Left lobe of liver (tissue), 2 donors: ENCODE results near the gene BCL2L15. TPM values are rescaled to one million over a fixed set of nuclear protein-coding genes. Genes with fewer than 3 reads are reported as not detected.

Source experiments
- ATAC-seq: fragments of 200-7000 bp; cut with Tn5 transposase; one replicate; pipeline ENCODE4 v1.9.1; 2020; ENCODE audit warnings: mild to moderate bottlenecking, moderate library complexity
- DNase-seq: peaks from one replicate; pipeline ENCODE4 v3.0.0-alpha.2; 2020; ENCODE audit warnings: low spot score
- total RNA-seq: library from RNA; stranded (reverse); gene quantifications from one replicate; pipeline ENCODE4 v1.2.1, GENCODE V29; 2021
- donor health status: DM: no; HTN: no; CAD: no; lungs with moderate emphysema.
- donor health status: DM: no; HTN: yes; CAD: no.

BCL2L15 gene
- 0.13 TPM for total RNA-seq

DNA sequence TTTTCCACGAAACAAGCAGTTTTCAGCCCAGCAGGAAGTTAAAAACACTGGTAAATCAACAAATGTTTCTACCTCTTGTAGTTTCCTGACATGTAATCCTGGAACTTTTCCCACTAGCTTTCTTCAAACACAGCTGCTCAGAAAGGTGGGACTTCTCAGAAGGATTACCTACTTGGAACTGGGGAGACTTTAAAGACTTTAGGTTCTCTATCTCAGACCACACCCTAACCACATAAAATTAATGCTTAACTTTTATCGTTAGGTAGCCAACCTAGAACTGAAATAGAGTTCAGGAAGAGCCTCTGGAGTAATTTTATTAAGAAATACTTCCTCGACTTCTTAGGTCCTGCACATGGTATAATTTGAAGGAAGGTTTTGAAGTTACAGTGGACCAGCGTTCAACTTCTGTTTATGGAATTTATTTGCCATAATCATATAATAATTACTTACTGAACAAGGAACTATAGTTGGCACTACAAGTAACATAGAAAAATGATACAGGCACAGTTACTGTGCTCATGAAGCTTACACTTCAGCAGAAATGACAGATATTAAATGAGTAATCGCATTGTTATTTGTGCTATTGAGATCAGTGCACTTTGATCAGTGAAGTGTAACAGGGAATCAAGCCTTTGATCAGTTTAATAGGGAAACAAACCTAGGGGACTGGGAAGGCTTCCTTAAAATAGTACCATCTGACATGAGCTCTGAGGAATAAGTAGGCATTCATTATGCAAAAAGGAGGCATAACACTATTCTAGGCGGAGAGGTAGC is at the start of gene BCL2L15:
Gene BCL2L15, minus strand, starts transcription at position 180 of the 774 bp plus-strand sequence. CDS start 206 bp downstream, outside the sequence.
- DNase-seq (no peak), ATAC-seq (no peak)

DNA sequence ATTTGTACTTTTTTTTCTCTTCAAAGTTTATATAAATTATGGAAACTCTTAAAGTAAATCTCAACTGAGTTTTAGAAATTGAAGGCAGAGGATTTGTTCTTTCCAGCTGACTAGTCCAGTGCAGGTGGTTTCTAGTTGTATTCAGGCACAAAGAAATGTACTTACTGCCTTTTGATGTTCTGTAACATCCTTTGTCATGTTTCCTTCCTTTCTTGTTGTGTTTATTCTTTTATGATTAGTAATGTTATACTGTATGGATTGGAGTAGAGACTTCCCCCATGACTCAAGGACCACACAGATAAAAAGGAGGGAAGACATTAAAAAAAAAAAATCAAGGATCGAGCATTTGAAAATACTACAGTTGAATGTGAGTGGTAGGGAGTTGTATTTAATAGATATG is 49.8 kb upstream of the BCL2L15 start:
- ATAC-seq (no peak), DNase-seq (no peak)

DNA sequence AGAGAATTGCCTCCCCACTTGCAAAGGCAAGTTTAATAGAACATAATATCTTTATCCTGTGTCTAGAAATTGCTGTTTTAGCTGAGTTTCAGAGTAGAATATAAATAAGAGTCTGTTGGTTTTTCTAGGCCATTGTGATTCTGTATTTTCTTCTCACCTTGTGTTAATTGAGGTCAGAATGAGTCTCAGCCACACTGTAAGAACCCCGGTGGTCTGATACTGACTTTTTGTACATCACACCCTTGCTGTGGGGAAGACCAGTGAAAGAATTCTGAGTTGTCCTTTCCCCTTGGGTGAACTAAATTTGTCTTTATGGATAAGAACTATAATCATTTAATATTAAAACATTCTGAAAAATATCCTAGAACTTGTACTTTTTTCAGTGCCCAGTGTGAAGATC is 48.6 kb upstream of the BCL2L15 start:
- ATAC-seq, result no peak
- DNase-seq, result no peak

DNA sequence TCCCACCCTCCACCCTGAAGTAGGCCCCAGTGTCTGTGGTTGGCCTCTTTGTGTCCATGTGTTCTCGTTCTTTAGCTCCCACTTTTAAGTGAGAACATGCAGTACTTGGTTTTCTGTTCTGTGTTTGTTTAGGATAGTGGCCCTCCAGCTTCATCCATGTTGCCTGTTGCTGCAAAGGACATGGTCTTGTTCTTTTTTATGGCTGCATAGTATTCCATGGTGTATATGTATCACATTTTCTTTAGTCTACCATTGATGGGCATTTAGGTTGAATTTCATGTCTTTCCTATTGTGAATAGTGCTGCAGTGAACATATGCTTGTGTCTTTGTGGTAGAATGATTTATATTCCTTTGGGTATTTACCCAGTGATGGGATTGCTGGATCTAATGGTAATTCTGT is 47.8 kb upstream of the BCL2L15 start:
- DNase-seq (no peak), ATAC-seq (no peak)

DNA sequence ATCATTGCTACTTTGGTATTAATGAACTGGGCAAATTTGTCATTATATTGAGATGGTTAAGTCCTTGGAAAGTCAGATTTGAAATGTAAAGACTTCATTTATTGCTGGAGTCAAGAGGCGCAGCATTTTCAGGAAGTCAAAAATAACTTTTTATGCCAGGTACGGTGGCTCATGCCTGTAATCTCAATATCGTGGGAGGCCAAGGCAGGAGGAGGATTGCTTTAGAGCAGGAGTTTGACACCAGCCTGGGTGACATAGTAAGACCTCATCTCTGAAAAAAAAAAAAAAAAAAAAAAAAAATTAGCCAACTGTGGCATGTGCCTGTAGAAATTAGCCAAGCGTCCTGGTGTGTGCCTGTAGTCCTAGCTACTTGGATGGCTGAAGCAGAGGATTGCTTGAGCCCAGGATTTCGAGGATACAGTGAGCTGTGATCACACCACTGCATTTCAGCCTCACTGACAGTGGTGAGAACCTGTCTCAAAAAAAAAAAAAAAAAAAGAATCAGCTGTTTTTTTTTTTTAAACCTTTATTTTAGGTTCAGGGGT is 47.2 kb upstream of the BCL2L15 start:
- ATAC-seq (no peak), DNase-seq (no peak)

DNA sequence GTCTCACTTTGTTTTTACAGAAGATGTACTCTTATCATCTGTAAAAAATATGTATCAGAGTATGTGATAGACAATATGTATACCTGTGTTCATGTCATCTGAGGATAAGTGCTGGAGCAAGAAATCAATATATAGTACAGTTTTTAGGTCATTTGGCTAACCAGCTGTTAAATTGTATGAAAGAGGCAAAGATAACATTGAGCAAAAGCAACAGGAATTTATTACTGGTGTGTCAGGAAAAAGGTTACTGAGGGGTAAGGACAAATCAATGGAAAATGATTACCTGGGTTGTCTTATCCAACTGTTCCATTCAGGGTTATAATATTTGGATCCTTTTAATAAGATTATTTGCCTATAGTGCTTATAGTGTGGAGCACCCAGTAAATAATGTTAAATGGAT is 46.6 kb upstream of the BCL2L15 start:
- no peak for DNase-seq

DNA sequence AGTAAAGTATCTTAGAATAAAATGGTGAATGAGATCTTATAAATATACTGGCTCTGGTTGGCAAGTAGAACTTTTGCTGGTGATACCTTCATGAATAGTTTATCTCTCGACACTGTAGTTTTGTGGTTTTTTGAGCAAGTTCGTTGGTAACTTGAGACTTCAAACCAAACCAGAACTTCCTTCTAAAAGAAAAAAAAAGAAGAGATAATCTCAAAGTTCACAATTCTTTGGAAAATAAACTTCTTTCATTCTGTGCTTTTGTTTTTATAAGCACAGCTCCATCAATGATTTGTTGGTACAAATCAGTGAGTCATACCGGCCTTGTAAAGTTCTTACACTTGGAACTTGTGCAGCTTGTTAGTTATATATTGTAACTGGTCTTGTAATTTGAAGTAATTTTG is 44.1 kb upstream of the BCL2L15 start:
- DNase-seq (no peak), ATAC-seq (no peak)

More for the DNA sequence above, 46.6 kb upstream of the BCL2L15 start:
- no peak for ATAC-seq

DNA sequence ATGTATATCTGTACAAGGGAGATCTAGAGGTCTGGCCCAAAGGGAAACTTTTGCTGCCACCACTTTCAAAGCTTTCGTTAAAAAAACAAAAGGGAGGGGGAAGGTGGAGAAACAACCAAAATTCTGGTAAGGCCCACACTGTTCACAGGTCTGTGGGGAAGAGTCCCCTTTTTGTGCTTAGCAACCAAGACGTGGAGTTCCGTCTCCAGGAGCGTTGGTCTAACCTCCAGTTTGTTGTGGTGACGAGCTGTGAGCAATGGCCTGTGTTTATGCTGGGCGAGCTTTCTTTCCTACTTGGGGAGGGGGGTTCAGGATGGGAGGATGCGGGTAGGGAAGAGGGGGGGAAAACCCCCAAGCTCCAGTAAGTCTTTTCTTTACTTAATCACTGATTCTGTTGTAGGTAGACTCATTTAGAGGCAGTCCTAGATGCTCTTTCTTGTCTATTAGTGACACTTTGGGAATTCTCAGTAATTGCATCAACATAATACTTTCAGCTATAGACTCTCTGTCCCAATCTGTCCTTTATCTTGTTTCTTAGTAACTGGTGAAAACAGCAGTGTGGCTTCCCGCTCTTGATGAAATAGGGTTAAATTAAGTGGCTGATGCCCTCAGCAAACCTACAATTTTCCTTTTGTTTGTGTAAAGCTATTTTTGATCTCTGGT is 43.2 kb upstream of the BCL2L15 start:
- DNase-seq, result no peak
- no peak for ATAC-seq

DNA sequence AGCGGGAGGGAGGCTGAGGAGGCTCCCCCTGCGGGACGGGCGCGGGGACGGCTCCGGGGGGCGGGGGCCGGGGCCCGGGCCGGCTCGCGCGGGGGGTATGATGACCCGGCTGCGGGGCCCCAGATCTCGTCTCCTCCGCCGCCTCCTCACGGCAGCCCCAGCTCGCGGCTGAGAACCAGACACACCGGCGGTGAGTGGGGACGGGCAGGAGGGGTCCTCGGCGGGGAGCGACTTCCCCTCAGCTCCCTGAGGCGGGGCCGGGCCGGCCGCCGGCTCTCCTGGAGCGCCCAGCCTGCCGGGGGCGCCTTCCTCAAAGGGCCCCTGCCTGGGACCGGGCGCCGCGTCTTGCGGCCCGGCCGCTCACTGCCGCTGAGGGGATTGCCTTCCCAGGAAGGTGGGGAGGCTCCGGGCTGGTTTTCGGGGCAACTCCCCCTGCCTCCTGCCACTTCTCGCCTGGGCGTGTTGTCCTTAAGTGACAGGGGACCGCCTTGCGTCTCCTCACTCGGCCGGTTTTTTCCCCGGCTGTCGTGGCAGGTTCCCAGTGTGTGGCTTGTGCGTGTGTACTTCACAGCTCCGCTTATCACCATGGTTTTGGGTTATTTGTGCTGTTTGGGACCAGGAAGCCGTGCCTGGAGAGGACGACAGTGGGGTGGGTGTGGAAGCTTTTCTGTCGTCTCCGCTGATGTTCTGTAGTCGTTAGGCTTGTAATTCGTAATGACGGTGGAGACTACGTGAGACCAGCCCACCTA is 42.5 kb upstream of the BCL2L15 start:
- DNase-seq (peak; percentile 64), ATAC-seq (peak; percentile 59)

DNA sequence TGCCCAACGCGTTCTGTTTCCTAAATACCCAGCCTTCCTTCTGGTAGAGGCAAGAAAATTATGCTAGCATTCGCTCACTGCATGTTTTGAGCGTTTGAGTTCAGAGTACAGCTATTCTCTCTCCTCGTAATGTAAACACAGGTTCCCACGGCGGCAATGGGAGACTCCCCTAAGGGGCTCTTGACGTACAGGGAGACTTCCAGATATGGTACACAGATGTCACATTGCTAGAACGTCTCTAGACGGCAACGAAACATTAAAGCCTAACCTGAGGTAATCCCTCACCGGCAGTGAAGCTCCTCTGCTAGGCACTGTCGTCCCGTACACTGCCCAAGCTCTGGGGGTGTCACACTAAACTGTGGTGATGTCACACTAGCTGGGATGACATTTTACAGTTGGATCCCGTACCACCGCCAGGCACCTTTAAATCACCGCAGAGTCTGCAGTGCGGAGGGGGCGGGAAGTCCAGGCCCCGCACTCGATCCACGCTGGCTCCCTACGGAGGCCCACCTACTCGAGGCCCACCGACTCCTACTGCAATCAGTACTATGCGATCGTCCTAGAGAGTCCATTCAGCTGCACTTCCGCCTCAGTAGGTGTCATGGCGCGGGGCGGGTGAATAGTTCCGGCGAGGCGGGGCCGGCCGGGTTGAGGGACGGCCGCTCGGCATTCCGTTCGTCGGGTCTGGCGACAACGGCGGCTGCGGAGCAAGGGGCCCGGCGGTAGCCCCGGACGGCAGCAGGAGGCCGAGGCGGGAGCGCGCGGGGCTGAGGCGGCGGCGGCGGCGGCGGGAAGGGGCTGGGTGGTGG is 41.8 kb upstream of the BCL2L15 start, which contains the start of gene HIPK1:
Gene HIPK1, plus strand, starts transcription at position 384 of the 809 bp plus-strand sequence.
- ATAC-seq, result peak; percentile 92

DNA sequence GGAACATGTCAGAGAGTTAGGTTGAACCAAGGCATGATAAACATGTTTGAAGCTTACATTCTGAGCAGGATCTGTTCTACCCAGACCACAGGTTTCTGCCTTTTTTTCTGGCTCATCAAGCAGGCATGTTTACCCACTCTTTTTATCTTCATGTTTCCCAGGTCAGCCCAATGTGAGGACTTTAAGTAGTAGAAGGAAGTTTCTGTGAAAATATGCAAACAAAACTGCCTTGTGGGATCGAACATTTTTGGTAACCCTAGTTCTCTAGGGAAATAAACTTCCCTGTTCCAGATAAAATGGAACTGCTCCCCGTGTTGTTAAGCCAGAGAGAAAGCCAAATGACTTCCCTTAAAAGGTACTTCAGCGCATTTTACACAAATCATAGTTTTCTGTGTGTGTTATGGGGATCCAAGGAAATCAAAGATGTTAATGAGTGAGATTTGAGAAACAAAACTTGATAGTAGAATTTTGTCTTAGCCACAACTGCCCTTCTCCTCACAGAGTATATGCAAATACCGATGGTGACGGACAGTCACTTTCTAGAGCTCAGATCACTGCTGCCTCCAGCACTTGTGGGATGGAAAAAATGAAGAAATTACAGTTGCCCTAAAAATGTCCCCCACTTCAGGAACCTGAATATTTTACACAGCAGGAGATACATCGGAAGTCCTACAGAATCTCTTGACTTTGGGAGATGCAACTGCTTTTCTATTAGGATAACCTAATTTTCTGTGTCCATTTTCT is 41.0 kb upstream of the BCL2L15 start:
- ATAC-seq, result no peak

More for the DNA sequence above, 41.8 kb upstream of the BCL2L15 start, which contains the start of gene HIPK1:
- peak; percentile 96 for DNase-seq

DNA sequence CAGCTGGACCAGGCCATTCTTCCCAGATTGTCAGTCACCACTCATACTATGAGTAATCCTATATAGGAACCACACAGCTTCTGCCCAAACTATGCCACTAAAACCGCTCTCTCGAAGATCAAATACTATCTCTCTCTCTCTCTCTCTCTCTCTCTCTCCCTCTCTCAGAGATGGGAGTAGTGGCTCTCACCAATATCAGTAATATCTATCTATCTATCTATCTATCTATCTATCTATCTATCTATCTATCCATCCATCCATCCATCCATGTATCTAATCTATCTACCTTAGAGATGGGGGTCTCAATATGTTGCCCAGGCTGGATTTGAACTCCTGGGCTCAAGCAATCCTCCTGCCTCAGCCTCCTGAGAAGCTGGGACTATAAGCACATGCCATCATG is 37.1 kb upstream of the BCL2L15 start:
- ATAC-seq (no peak), DNase-seq (no peak)

More for the DNA sequence above, 41.0 kb upstream of the BCL2L15 start:
- no peak for DNase-seq

DNA sequence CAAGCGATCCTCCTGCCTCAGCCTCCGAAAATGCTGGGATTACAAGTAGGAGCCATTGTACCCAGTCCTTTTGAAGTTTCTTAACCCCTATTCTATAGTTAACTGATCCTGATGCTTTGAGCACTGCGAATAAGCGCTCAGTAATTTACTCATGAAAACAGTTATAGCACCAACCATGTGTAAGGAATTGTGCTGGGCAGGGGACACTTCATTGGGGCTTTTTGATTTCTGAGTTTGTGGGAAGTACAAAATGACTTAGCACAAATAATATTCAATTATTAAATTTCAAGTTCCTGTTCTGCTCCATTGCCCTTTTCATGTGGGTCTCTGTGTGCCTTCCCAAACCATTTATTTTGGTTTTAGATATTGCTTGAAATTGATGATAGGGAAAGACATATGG is 35.6 kb upstream of the BCL2L15 start:
- DNase-seq, result no peak
- no peak for ATAC-seq

DNA sequence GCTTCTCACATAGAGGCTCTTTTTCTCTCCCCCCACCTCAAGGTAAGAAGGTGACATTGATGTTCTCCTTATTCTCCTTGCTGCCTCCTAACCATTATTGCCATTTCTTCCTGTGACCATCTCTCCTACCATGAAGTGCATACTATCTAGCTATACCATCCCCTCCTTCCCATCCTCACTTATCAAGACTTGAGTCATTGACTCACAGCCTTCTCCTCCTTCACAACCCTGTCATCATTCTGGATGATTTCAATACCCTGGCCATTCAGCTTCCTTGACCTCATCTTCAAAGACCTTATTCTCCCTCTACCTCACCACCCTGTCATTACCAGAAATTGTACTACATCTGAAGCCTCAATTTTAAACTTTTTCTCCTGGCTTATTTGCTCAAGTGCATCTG is 30.9 kb upstream of the BCL2L15 start:
- ATAC-seq (no peak), DNase-seq (no peak)

DNA sequence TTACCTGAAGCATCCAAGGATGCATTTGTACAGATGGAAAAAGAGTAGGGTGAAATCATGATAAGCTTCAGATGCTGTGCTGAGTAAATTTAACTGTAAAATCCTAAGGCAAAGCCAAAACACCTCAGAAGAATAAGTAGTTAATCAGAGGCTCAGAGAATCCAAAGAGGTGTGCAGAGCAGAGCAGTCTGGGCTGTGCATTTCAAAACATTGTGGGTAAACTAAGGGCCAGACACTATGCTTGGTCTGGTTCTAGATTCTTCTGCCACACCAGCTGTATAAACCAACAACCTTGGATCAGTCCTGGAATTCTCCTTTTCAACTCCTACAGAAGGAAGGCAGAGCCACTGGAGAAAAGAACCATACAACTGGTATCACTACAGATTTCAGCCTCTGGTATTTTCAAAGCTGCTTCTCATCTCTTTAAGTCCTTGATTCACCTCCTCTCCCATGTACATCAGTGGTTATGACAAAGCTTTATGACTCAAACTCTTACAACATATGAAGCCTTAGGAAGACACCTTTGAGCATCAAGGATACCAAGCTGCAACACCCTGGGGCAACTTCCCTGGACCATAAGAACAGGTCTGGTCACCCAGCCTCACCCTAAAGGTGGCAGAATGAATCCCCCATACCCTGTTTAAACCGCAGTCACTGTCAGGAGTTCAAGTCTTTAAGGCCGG is 30.2 kb upstream of the BCL2L15 start:
- ATAC-seq (no peak), DNase-seq (no peak)

DNA sequence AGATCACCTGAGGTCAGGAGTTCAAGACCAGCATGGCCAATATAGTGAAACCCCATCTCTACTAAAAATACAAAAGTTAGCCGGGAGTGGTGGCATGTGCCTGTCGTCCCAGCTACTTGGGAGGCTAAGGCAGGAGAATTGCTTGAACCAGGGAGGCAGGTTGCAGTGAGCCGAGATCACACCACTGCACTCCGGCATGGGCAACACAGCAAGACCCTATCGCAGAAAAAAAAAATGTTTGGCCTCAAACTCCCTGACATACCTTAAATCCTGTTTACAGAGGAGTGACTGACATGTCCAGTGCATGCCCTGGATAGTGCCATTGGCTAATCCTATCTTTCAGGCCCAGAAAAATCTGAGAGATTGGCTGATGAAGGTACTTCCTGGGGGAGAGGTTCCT is 29.6 kb upstream of the BCL2L15 start:
- no peak for DNase-seq
- no peak for ATAC-seq

DNA sequence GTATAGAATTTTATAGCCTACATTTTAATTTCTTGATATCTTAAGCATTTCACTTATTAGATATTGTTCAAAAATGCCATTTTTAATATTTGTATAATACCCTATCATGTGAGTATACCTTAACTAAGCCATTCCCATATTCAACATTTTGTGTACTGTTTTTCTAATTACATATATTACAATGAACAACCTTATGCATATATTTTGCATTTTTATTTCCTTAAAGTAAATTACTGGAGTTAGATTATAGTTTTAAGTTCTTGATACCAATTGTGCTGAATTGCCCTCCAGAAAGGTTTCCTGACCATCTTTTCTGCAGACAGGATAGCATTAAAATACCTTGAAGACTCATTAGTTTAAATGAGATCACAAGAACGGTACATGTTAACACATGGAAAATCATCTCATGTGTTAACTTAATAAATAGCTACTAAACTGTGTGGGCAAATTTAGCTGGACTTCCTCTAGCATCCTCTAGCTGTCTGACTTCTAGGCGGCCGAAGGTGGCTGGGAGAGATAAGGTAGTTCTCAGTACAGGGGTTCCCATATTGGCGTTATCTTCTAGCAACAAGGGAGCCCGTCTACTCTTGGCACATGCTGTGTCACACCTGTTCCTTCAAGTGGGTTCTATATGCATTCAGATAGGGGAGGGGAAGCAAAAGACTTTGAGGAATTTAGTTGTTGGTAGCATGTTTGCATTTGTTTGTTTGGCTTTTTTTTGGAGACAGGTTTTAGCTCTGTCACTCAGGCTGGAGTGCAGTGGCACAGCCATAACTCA is 26.7 kb upstream of the BCL2L15 start:
- no peak for DNase-seq
- ATAC-seq, result no peak

DNA sequence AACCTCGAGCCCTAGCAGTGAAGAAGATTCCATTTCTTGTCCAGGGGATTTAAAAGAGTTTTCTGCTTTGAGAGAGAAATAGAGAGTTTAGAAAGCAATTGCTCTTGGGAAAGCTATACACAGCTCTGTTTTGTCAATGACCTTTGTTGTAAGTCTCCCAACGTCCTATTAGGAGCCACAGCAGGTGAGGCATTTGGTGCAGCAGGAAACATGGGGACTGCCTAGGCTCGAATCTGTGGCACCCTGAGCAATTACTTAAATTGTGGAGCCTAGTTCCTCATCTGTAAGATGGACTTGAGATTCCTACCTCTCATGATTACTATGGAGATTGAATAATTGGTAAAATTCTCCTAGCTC is 25.9 kb upstream of the BCL2L15 start:
- ATAC-seq, result no peak
- no peak for DNase-seq
